ENCODE measurements around the gene CARD6. TPM values are rescaled to one million over a fixed set of nuclear protein-coding genes. Genes with fewer than 3 reads are reported as not detected.

Gene CARD6
- total and polyA plus RNA-seq, 2 of the 8 experiments (the other 6 are each of a cell fraction or from before 2014, with no cell fraction given): 0.41 to 0.50 TPM

- H2BK12ac ChIP-seq (ENCODE audit: low read depth, low read length): no peak overlapping the region
- H2AK5ac ChIP-seq (ENCODE audit: low read depth, low read length): no peak overlapping the region
- no peak overlapping the region for H4K5ac ChIP-seq (ENCODE audit: insufficient read length, low read depth, low read length)
- H4K20me1 ChIP-seq (replicated peaks in 1 of 2; ENCODE audit: control insufficient read depth in 1 of 2, insufficient read depth in 2 of 2, low read length in 2 of 2): no peaks in the 10 kb centered on the region
- H3K79me2 ChIP-seq (ENCODE audit: control insufficient read depth in 1 of 2, insufficient read depth in 2 of 2, low read length in 2 of 2): peaks cover 0 to 7% of the 10 kb centered on the region in 2 experiments; a peak in 2 of 4 replicates
- no peak overlapping the region for H3K4me2 ChIP-seq (ENCODE audit: insufficient read depth in 1 of 2, low read depth in 2 of 2, low read length in 2 of 2)
- H2BK5ac ChIP-seq (ENCODE audit: low read depth, low read length): no peak overlapping the region
- no peak overlapping the region for H3K4me3 ChIP-seq (ENCODE audit: extremely low read depth in 1 of 4, insufficient read depth in 2 of 4, low read depth in 3 of 4, low read length in 4 of 4)
- H2BK20ac ChIP-seq (ENCODE audit: low read length): no peak overlapping the region
- H3K23ac ChIP-seq (ENCODE audit: insufficient read length): no peak overlapping the region
- no peaks in the 10 kb centered on the region; a peak in 1 of 4 replicates for H3K9me3 ChIP-seq (ENCODE audit: insufficient read depth in 2 of 2, low read depth in 1 of 2, low read length in 1 of 2)
- no peak overlapping the region for H3K14ac ChIP-seq (ENCODE audit: insufficient read length)
- ChIA-PET POLR2A (ENCODE audit: partially characterized antibody) (interaction anchor here (1.0 to 4.2 kb wide), 5 partner anchors 8 to 65 kb away, joined by 3 to 86 read pairs (median 3); partner anchors contain the start of gene RPL37), CTCF (ENCODE audit: partially characterized antibody) (interaction anchor here (0.7 to 1.1 kb wide), 2 partner anchors 24 to 1396 kb away, joined by 3 to 4 read pairs; no protein-coding TSS in a partner anchor)
- H3K4me1 ChIP-seq (replicated peaks in 1 of 4; ENCODE audit: control insufficient read depth in 3 of 4, insufficient read depth in 4 of 4, low read length in 3 of 4): peaks cover 0 to 5% (median 0%) of the 10 kb centered on the region in 4 experiments; a peak in 2 of 7 replicates
- TF ChIP-seq JUND (IDR thresholded peaks at IDR 0.05; ENCODE audit: low read length) (no peak), SAP30 (IDR thresholded peaks at IDR 0.05; ENCODE audit: insufficient read depth, insufficient replicate concordance, low read length) (no peak), TAF7 (optimal IDR thresholded peaks at IDR 0.05; ENCODE audit: borderline replicate concordance, low read depth, low read length) (no peak), NANOG (IDR thresholded peaks at IDR 0.05; ENCODE audit: insufficient read depth, low read depth, low read length, poor library complexity, severe bottlenecking) (no peak), EGR1 (IDR thresholded peaks at IDR 0.05; ENCODE audit: borderline replicate concordance, low read depth, low read length) (no peak), EP300 (IDR thresholded peaks at IDR 0.05; ENCODE audit: borderline replicate concordance in 1 of 2, low read depth in 2 of 2, low read length in 2 of 2) (no peak), RXRA (IDR thresholded peaks at IDR 0.05; ENCODE audit: insufficient read depth, low read depth, low read length) (no peak)
- H4K91ac ChIP-seq (replicated peaks; ENCODE audit: insufficient read length, low read length): no peak overlapping the region
- H3K27ac ChIP-seq (ENCODE audit: low read depth, low read length): no peak overlapping the region
- no peak overlapping the region for H4K8ac ChIP-seq (ENCODE audit: extremely low read depth, insufficient read depth, low read length)
- no peak overlapping the region for H3K9ac ChIP-seq (replicated peaks in 1 of 4; ENCODE audit: extremely low read depth in 1 of 4, low read depth in 3 of 4, low read length in 3 of 4)
- H3K18ac ChIP-seq (ENCODE audit: extremely low read depth, low read length): no peak overlapping the region
- H3K27me3 ChIP-seq (replicated peaks in 1 of 4; ENCODE audit: control insufficient read depth in 3 of 4, extremely low read depth in 1 of 4, insufficient read depth in 3 of 4, low read length in 3 of 4): no peaks in the 10 kb centered on the region
- no peak overlapping the region for H2BK15ac ChIP-seq (ENCODE audit: low read length)
- no peak overlapping the region for H3K4ac ChIP-seq (replicated peaks; ENCODE audit: insufficient read length, low read depth, low read length)
- FAIRE-seq: no peak
- no peaks in the 10 kb centered on the region for H3K36me3 ChIP-seq (ENCODE audit: control insufficient read depth in 2 of 4, insufficient read depth in 4 of 4, low read length in 3 of 4)
- H3K23me2 ChIP-seq (ENCODE audit: low read depth, low read length): no peaks in the 10 kb centered on the region; the same call in 1 of the 2 replicates
- H3K56ac ChIP-seq (replicated peaks; ENCODE audit: insufficient read length, low read depth, low read length): no peak overlapping the region
- H2AFZ ChIP-seq (ENCODE audit: low read length): no peak overlapping the region
- WGBS, 2 experiments (ENCODE audit: extremely low coverage in 1 of 2, insufficient coverage in 1 of 2, insufficient read length in 1 of 2, insufficient replicate concordance in 2 of 2, low coverage in 1 of 2, low lambda C conversion rate in 2 of 2, missing lambda C conversion rate in 1 of 2): 94% methylated on average over 8 of the region's 8 CpGs; no CpG with 5 or more reads in 1 of the 2 experiments
- H3K79me1 ChIP-seq (ENCODE audit: low read depth, low read length): no peaks in the 10 kb centered on the region
- H2BK120ac ChIP-seq (replicated peaks; ENCODE audit: low read depth, low read length): no peak overlapping the region
- no peak for DNase-seq (ENCODE audit: low read depth in 1 of 2, low spot score in 2 of 2)
These were observed 39.2 kb upstream of the CARD6 start for GRCh38 chr5:40801771-40802562.

Data from H1 (cell line).